OCI-LY3 (cell line): ENCODE data around the gene TRMT1.

ENCODE experiments used
- H2AFZ ChIP-seq: fragments of 200-600, 300-600 bp; shearing (Covaris generic); 2 replicates; pipeline ENCODE4 v1.6.0; 2014; ENCODE audit warnings: antibody characterized with exemption, low read depth, low read length
- H3K27ac ChIP-seq: fragments of 200-600, 300-600 bp; sonication (generic); 2 replicates; pipeline ENCODE4 v1.5.1; 2014; ENCODE audit warnings: mild to moderate bottlenecking, low read length, moderate library complexity, mixed read lengths
- H3K27me3 ChIP-seq: fragments of 200-600, 300-600 bp; sonication (generic); 2 replicates; pipeline ENCODE4 v1.6.1; 2014; ENCODE audit warnings: low read depth, low read length, mixed read lengths
- H3K36me3 ChIP-seq: fragments of 200-600, 300-600 bp; sonication (generic); replicated peaks from 2 replicates; pipeline ENCODE3; 2014; ENCODE audit warnings: low read depth, low read length, mixed read lengths
- H3K4me1 ChIP-seq: fragments of 300-600, 200-600 bp; sonication (generic); 2 replicates; pipeline ENCODE4 v1.6.1; 2014; ENCODE audit warnings: low read length, mixed read lengths
- H3K4me2 ChIP-seq: fragments of 200-600, 300-600 bp; sonication (generic); 2 replicates; pipeline ENCODE4 v1.6.1; 2014; ENCODE audit warnings: low read length, mixed read lengths
- H3K4me3 ChIP-seq: fragments of 300-600, 200-600 bp; sonication (generic); 2 replicates; pipeline ENCODE4 v1.5.1; 2014; ENCODE audit warnings: antibody characterized with exemption, mild to moderate bottlenecking, low read length, moderate library complexity
- H3K79me2 ChIP-seq: fragments of 300-600, 200-600 bp; shearing (Covaris generic); 2 replicates; pipeline ENCODE4 v1.6.1; 2014; ENCODE audit warnings: mild to moderate bottlenecking, low read length, mixed read lengths
- H3K9ac ChIP-seq: fragments of 300-600, 200-600 bp; shearing (Covaris generic); 2 replicates; pipeline ENCODE4 v1.6.0; 2014; ENCODE audit warnings: mild to moderate bottlenecking, low read length, moderate library complexity
- H3K9me3 ChIP-seq: fragments of 200-600, 300-600 bp; shearing (Covaris generic); 2 replicates; pipeline ENCODE4 v1.6.1; 2014; ENCODE audit warnings: low read length, mixed read lengths; ENCODE audit not compliant: insufficient read depth
- H4K20me1 ChIP-seq: fragments of 200-600, 300-600 bp; sonication (generic); 2 replicates; pipeline ENCODE4 v1.6.1; 2016; ENCODE audit warnings: low read length, mixed read lengths; ENCODE audit not compliant: insufficient read depth
- CTCF ChIP-seq: fragments of 200-600, 300-600 bp; sonication (generic); IDR thresholded peaks from 2 replicates; pipeline ENCODE4 v1.5.1; 2014; ENCODE audit warnings: antibody characterized with exemption, low read length, low read depth
- EZH2phosphoT487 ChIP-seq: fragments of 200-600 bp; shearing (Covaris generic); IDR thresholded peaks from 2 replicates; pipeline ENCODE4 v1.6.1; 2018; ENCODE audit warnings: antibody characterized with exemption, mixed run types, low read depth

TRMT1 gene

DNA sequence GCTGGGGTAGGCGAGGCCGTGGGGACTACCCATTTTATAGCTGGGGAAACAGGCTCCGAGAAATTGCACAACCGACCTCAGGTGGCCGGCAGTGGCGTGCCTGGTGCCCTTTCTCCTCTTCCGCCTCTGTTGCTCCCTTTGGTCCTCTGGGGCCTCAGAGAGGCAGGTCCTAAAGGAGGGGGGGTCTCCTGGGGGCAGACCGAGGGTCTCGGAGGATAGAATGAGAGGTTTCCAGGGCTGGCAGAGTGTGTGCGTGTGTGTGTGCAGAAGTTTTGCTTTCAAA lies 22.3 kb upstream of the TRMT1 start:
- Histone ChIP-seq H3K79me2 (peaks cover 13% of the 10 kb centered on the region; the same call in 1 of the 2 replicates), H3K36me3 (peaks cover 36% of the 10 kb centered on the region), H3K27me3 (no peaks in the 10 kb centered on the region), H3K27ac (no peak overlapping the region), H3K9me3 (no peaks in the 10 kb centered on the region), H3K4me1 (no peaks in the 10 kb centered on the region), H4K20me1 (peaks cover 9% of the 10 kb centered on the region), H3K4me3 (no peak overlapping the region), H3K4me2 (no peak overlapping the region), H3K9ac (no peak overlapping the region), H2AFZ (no peak overlapping the region)
- TF ChIP-seq CTCF: no peak
- no peak for TF ChIP-seq EZH2phosphoT487

GRCh38 chr19:13138171-13138915 lies 21.8 kb upstream of the TRMT1 start:
- H3K9me3 ChIP-seq: no peaks in the 10 kb centered on the region
- peaks cover 14% of the 10 kb centered on the region for H4K20me1 ChIP-seq
- H3K27ac ChIP-seq: no peak overlapping the region
- H3K36me3 ChIP-seq: peaks cover 36% of the 10 kb centered on the region
- H3K4me2 ChIP-seq: no peak overlapping the region
- H3K27me3 ChIP-seq: no peaks in the 10 kb centered on the region
- no peaks in the 10 kb centered on the region for H3K4me1 ChIP-seq
- no peak for TF ChIP-seq EZH2phosphoT487
- no peak for TF ChIP-seq CTCF
- no peak overlapping the region for H2AFZ ChIP-seq
- peaks cover 18% of the 10 kb centered on the region for H3K79me2 ChIP-seq
- no peak overlapping the region for H3K4me3 ChIP-seq
- no peak overlapping the region for H3K9ac ChIP-seq

DNA sequence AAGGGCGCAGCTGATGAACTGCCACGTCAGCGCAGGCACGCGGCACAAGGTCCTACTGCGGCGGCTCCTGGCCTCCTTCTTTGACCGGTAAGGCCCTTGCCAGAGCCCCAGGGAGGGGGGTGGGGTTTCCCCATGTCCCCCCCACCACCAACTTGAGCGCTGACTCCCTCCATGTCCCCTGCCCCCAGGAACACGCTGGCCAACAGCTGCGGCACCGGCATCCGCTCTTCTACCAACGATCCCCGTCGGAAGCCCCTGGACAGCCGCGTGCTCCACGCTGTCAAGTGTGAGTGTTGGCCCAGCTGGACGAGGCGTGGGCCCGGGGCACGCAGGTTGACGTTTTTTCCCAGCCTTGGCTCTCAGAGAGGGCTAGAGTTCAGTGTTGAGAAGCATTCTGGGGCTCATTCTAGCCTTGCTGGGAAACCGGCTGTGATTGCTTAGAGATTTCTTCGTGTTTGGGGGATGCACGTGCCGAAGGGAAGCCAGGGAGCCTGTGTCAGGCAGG lies 20.8 kb upstream of the TRMT1 start:
- no peak overlapping the region for H3K4me2 ChIP-seq
- no peak overlapping the region for H2AFZ ChIP-seq
- peaks cover 24% of the 10 kb centered on the region for H4K20me1 ChIP-seq
- TF ChIP-seq EZH2phosphoT487 (no peak), CTCF (no peak)
- no peak overlapping the region for H3K4me3 ChIP-seq
- no peak overlapping the region for H3K27ac ChIP-seq
- no peaks in the 10 kb centered on the region for H3K27me3 ChIP-seq
- H3K9me3 ChIP-seq: no peaks in the 10 kb centered on the region
- peaks cover 28% of the 10 kb centered on the region for H3K79me2 ChIP-seq
- no peaks in the 10 kb centered on the region for H3K4me1 ChIP-seq
- H3K36me3 ChIP-seq: peaks cover 36% of the 10 kb centered on the region
- H3K9ac ChIP-seq: no peak overlapping the region

DNA sequence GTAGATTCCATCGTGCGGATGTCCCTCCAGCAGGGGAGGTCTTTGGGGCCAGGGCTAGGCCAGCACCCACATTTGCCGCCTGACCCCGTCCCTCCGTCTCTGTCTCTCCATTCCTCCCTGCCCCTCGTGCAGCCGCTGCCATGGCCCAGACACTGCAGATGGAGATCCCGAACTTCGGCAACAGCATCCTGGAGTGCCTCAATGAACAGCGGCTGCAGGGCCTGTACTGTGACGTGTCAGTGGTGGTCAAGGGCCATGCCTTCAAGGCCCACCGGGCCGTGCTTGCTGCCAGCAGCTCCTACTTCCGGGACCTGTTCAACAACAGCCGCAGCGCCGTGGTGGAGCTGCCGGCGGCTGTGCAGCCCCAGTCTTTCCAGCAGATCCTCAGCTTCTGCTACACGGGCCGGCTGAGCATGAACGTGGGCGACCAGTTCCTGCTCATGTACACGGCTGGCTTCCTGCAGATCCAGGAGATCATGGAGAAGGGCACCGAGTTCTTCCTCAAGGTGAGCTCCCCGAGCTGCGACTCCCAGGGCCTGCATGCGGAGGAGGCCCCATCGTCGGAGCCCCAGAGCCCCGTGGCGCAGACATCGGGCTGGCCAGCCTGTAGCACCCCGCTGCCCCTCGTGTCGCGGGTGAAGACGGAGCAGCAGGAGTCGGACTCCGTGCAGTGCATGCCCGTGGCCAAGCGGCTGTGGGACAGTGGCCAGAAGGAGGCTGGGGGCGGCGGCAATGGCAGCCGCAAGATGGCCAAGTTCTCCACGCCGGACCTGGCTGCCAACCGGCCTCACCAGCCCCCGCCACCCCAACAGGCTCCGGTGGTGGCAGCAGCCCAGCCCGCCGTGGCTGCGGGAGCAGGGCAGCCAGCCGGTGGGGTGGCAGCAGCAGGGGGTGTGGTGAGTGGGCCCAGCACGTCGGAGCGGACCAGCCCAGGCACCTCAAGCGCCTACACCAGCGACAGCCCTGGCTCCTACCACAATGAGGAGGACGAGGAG lies 18.8 kb upstream of the TRMT1 start:
- Histone ChIP-seq H3K4me1 (no peaks in the 10 kb centered on the region), H3K27ac (no peak overlapping the region), H3K79me2 (peaks cover 46% of the 10 kb centered on the region), H4K20me1 (peaks cover 33% of the 10 kb centered on the region), H3K9me3 (no peaks in the 10 kb centered on the region), H3K9ac (no peak overlapping the region), H2AFZ (no peak overlapping the region), H3K27me3 (no peaks in the 10 kb centered on the region), H3K4me3 (no peak overlapping the region), H3K4me2 (no peak overlapping the region), H3K36me3 (peaks cover 36% of the 10 kb centered on the region)
- no peak for TF ChIP-seq CTCF
- TF ChIP-seq EZH2phosphoT487: no peak
